CD4-positive, CD25-positive, alpha-beta regulatory T cell (primary cell): ENCODE results near the gene GOLGA1. TPM values are rescaled to one million over a fixed set of nuclear protein-coding genes. Genes with fewer than 3 reads are reported as not detected.

Experiments
- polyA plus RNA-seq, 4 donors: library from polyadenylated mRNA; unstranded; fragments of 300-500 nt; fragmentation: Illumina TruSeq; gene quantifications; one replicate each; pipeline ENCODE4 v1.2.3, GENCODE V29; 2021
- total RNA-seq: library from RNA; stranded (reverse); gene quantifications from one replicate; pipeline ENCODE4 v1.2.3, GENCODE V29; 2022

Gene GOLGA1
- total and polyA plus RNA-seq, 5 donors from 2014 or later: 4.8 to 29.1 (median 6.4) TPM

Other genes with a start within 250 kb of the GOLGA1 start
- 0.05 TPM for gene NR6A1, start 169.8 kb downstream of the GOLGA1 start, total RNA-seq
- not detected for gene NR6A1, start 169.8 kb downstream of the GOLGA1 start, polyA plus RNA-seq
- not detected for gene OLFML2A, start 163.9 kb downstream of the GOLGA1 start, total RNA-seq
- gene OLFML2A, start 163.9 kb downstream of the GOLGA1 start, polyA plus RNA-seq: not detected
- not detected for gene WDR38, start 87.6 kb downstream of the GOLGA1 start, total RNA-seq
- not detected for gene WDR38, start 87.6 kb downstream of the GOLGA1 start, polyA plus RNA-seq
- 1,242 TPM for gene RPL35, start 79.1 kb downstream of the GOLGA1 start, total RNA-seq
- gene RPL35, start 79.1 kb downstream of the GOLGA1 start, polyA plus RNA-seq: 1,000 to 10,000 TPM; 1,519 to 2,085 (median 1,866) TPM
- 48.6 TPM for gene ARPC5L, start 79.0 kb downstream of the GOLGA1 start, total RNA-seq
- 10 to 100 TPM; 60.6 to 63.7 (median 61.7) TPM for gene ARPC5L, start 79.0 kb downstream of the GOLGA1 start, polyA plus RNA-seq
- gene SCAI, start 202.4 kb upstream of the GOLGA1 start, total RNA-seq: 11.3 TPM
- 1 to 10 TPM; 1.7 to 4.8 (median 3.7) TPM for gene SCAI, start 202.4 kb upstream of the GOLGA1 start, polyA plus RNA-seq
- gene PPP6C, start 248.7 kb upstream of the GOLGA1 start, total RNA-seq: 44.6 TPM
- gene PPP6C, start 248.7 kb upstream of the GOLGA1 start, polyA plus RNA-seq: 10 to 100 TPM; 60.0 to 81.6 (median 67.0) TPM